NCI-H1092 (cell line): ENCODE data around the gene KLF13.

Experiments used
- DNase-seq: peaks from one replicate; lab custom pipeline; 2025; lab: John Stamatoyannopoulos, UW

Gene KLF13

GRCh38 chr15:31326156-31326874 lies at the start of gene KLF13:
Gene KLF13, plus strand, starts transcription at chr15:31326835. Its CDS starts 378 bp downstream, at chr15:31327213.
- DNase-seq = peak; percentile 91

- no peak for DNase-seq
Measured at GRCh38 chr15:31277335-31278060, 49.1 kb upstream of the KLF13 start.

GRCh38 chr15:31278061-31278445 lies 48.6 kb upstream of the KLF13 start:
- DNase-seq = no peak

GRCh38 chr15:31278544-31279220 lies 48.0 kb upstream of the KLF13 start:
- no peak for DNase-seq

- no peak for DNase-seq
Measured at GRCh38 chr15:31279221-31280045, 47.2 kb upstream of the KLF13 start.

GRCh38 chr15:31280046-31280830 lies 46.4 kb upstream of the KLF13 start:
- DNase-seq = peak; percentile 95

GRCh38 chr15:31280831-31281216 lies 45.8 kb upstream of the KLF13 start:
- DNase-seq = no peak

GRCh38 chr15:31283043-31283442 lies 43.6 kb upstream of the KLF13 start:
- DNase-seq = no peak

- DNase-seq = no peak
Measured at GRCh38 chr15:31285772-31286261, 40.8 kb upstream of the KLF13 start.

- no peak for DNase-seq
Measured at GRCh38 chr15:31291048-31291578, 35.5 kb upstream of the KLF13 start.

GRCh38 chr15:31292391-31293015 lies 34.1 kb upstream of the KLF13 start:
- DNase-seq = no peak

GRCh38 chr15:31293655-31294054 lies 33.0 kb upstream of the KLF13 start:
- no peak for DNase-seq

- no peak for DNase-seq
Measured at GRCh38 chr15:31294067-31294466, 32.6 kb upstream of the KLF13 start.

GRCh38 chr15:31295658-31296057 lies 31.0 kb upstream of the KLF13 start:
- no peak for DNase-seq

GRCh38 chr15:31296219-31296645 lies 30.4 kb upstream of the KLF13 start:
- DNase-seq = no peak

GRCh38 chr15:31296646-31297574 lies 29.7 kb upstream of the KLF13 start:
- DNase-seq = peak; percentile 34

- no peak for DNase-seq
Measured at GRCh38 chr15:31297575-31298456, 28.8 kb upstream of the KLF13 start.

- no peak for DNase-seq
Measured at GRCh38 chr15:31298707-31299172, 27.9 kb upstream of the KLF13 start.
